Panc1 (cell line): ENCODE results near the gene VPS11. TPM values are rescaled to one million over a fixed set of nuclear protein-coding genes. Genes with fewer than 3 reads are reported as not detected.

Experiments
- ATAC-seq: fragments of 200-7000 bp; cut with Tn5 transposase; 2 replicates; pipeline ENCODE4 v1.9.1; 2020; ENCODE audit warnings: mild to moderate bottlenecking, moderate library complexity
- BruUV-seq: library from RNA; stranded (reverse); fragments of 400-500 nt; replicated peaks from 2 replicates; lab custom pipeline; 2021; lab: Mats Ljungman, UMichigan
- CTCF ChIA-PET: fragments of 300-600 bp; sonication (Branson Sonifier 250); formaldehyde crosslinking; loops from one replicate; lab custom pipeline; 2022; ENCODE audit warnings: antibody characterized with exemption; lab: Charles Lee
- POLR2A ChIA-PET: fragments of 300-600 bp; sonication (Branson Sonifier 250); formaldehyde crosslinking; loops from one replicate; lab custom pipeline; 2022; ENCODE audit warnings: antibody characterized with exemption; lab: Charles Lee
- DNase-seq: peaks from one replicate; pipeline ENCODE4 v3.0.0-alpha.2; 2010; ENCODE audit warnings: low read depth, low spot score
- H3K27ac ChIP-seq: 2 replicates; pipeline ENCODE4 v1.5.1; 2011; ENCODE audit warnings: mild to moderate bottlenecking, low read length, inconsistent platforms
- H3K27me3 ChIP-seq: fragments of 200-500 bp; sonication (Bioruptor generic); 2 replicates; pipeline ENCODE4 v1.6.0; 2014; ENCODE audit warnings: low read length, inconsistent platforms; ENCODE audit not compliant: control insufficient read depth, insufficient read depth
- H3K36me3 ChIP-seq: fragments of 200-500 bp; sonication (Bioruptor generic); 2 replicates; pipeline ENCODE4 v1.5.1; 2014; ENCODE audit warnings: inconsistent platforms, mild to moderate bottlenecking, low read length, moderate library complexity; ENCODE audit not compliant: control insufficient read depth, insufficient read depth
- H3K4me1 ChIP-seq: 2 replicates; pipeline ENCODE4 v1.5.1; 2011; ENCODE audit warnings: inconsistent platforms, mild to moderate bottlenecking, low read length, moderate library complexity; ENCODE audit not compliant: control insufficient read depth, insufficient read depth
- H3K4me3 ChIP-seq, 2 experiments: 2 replicates each; pipeline ENCODE4 v1.5.1; 2011 to 2012; ENCODE audit warnings: low read depth in 2 of 2, low read length in 2 of 2, mild to moderate bottlenecking in 2 of 2, inconsistent platforms in 1 of 2, moderate library complexity in 1 of 2
- H3K9me3 ChIP-seq: fragments of 200-500 bp; sonication (Bioruptor generic); 2 replicates; pipeline ENCODE4 v1.5.1; 2014; ENCODE audit warnings: low read depth, mild to moderate bottlenecking, inconsistent platforms, low read length, moderate library complexity; ENCODE audit not compliant: control insufficient read depth, insufficient read depth
- CTCF ChIP-seq: fragments of 450-650 bp; IDR thresholded peaks from 2 replicates; pipeline ENCODE4 v1.5.1; 2017; ENCODE audit warnings: mild to moderate bottlenecking
- POLR2AphosphoS5 ChIP-seq: IDR thresholded peaks from 2 replicates; pipeline ENCODE4 v1.6.1; 2012; ENCODE audit warnings: mild to moderate bottlenecking, low read depth, low read length, moderate library complexity
- SIN3A ChIP-seq: IDR thresholded peaks from 2 replicates; pipeline ENCODE4 v1.6.1; 2012; ENCODE audit warnings: low read depth, mild to moderate bottlenecking, low read length, moderate library complexity, borderline replicate concordance; ENCODE audit not compliant: insufficient read depth
- TCF7L2 ChIP-seq: IDR thresholded peaks from 2 replicates; pipeline ENCODE4 v1.6.1; 2011; ENCODE audit warnings: mild to moderate bottlenecking, low read depth, low read length, inconsistent platforms
- in situ Hi-C: cut with HindIII; loops from 2 replicates; pipeline ENCODE4 v1.10.0; 2016; ENCODE audit warnings: low sequenced_read_pairs, low pct_unique_long_range_greater_than_20kb
- intact Hi-C: fragments of 100-400 bp; cut with micrococcal nuclease; formaldehyde crosslinking; loops from one replicate; pipeline ENCODE4 v1.10.0; 2022; ENCODE audit not compliant: unreplicated experiment
- total RNA-seq: library from RNA; stranded (reverse); gene quantifications from one replicate; pipeline ENCODE4 v1.2.1, GENCODE V29; 2021; ENCODE audit not compliant: unreplicated experiment
- TF ChIP-seq, protein P1 (sequence below), 2 experiments: IDR thresholded peaks; 2 replicates each; pipeline ENCODE4 v1.6.1; 2011 to 2012; ENCODE audit warnings: low read depth in 2 of 2, control low read depth in 1 of 2, low read length in 1 of 2, mild to moderate bottlenecking in 1 of 2, moderate library complexity in 1 of 2; ENCODE audit not compliant: insufficient read depth in 1 of 2

The VPS11 gene
- total RNA-seq, 1 experiment from 2014 or later = 28.2 TPM

- ATAC-seq (no peak), DNase-seq (no peak)
- no peaks in the 10 kb centered on the region for H3K9me3 ChIP-seq
- CTCF ChIA-PET = no interaction called here
- no TSS peak for BruUV-seq
- intact Hi-C loops = no loop called here
- POLR2A ChIA-PET = no interaction called here
- in situ Hi-C loops = no loop called here
- H3K4me3 ChIP-seq = no peak overlapping the region
- no peaks in the 10 kb centered on the region; the same call in 1 of the 2 replicates for H3K36me3 ChIP-seq
- no peak overlapping the region for H3K27ac ChIP-seq
- TF ChIP-seq POLR2AphosphoS5 = no peak
- TF ChIP-seq, protein P1, sequence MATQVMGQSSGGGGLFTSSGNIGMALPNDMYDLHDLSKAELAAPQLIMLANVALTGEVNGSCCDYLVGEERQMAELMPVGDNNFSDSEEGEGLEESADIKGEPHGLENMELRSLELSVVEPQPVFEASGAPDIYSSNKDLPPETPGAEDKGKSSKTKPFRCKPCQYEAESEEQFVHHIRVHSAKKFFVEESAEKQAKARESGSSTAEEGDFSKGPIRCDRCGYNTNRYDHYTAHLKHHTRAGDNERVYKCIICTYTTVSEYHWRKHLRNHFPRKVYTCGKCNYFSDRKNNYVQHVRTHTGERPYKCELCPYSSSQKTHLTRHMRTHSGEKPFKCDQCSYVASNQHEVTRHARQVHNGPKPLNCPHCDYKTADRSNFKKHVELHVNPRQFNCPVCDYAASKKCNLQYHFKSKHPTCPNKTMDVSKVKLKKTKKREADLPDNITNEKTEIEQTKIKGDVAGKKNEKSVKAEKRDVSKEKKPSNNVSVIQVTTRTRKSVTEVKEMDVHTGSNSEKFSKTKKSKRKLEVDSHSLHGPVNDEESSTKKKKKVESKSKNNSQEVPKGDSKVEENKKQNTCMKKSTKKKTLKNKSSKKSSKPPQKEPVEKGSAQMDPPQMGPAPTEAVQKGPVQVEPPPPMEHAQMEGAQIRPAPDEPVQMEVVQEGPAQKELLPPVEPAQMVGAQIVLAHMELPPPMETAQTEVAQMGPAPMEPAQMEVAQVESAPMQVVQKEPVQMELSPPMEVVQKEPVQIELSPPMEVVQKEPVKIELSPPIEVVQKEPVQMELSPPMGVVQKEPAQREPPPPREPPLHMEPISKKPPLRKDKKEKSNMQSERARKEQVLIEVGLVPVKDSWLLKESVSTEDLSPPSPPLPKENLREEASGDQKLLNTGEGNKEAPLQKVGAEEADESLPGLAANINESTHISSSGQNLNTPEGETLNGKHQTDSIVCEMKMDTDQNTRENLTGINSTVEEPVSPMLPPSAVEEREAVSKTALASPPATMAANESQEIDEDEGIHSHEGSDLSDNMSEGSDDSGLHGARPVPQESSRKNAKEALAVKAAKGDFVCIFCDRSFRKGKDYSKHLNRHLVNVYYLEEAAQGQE (IDR thresholded peaks at IDR 0.05; ENCODE audit: insufficient read depth in 1 of 2, low read depth in 2 of 2, low read length in 1 of 2) = no peak
- no peaks in the 10 kb centered on the region for H3K27me3 ChIP-seq
- peaks cover 17% of the 10 kb centered on the region for H3K4me1 ChIP-seq
Measured at GRCh38 chr11:119087747-119088241, 20.2 kb downstream of the VPS11 start.

GRCh38 chr11:119088406-119088805, 20.8 kb downstream of the VPS11 start:
- H3K27ac ChIP-seq = no peak overlapping the region
- in situ Hi-C loops = no loop called here
- H3K4me3 ChIP-seq = no peak overlapping the region
- intact Hi-C loops = no loop called here
- TF ChIP-seq SIN3A (no peak), POLR2AphosphoS5 (no peak), CTCF (no peak), TCF7L2 (no peak)
- TF ChIP-seq, protein P1 (IDR thresholded peaks at IDR 0.05; ENCODE audit: insufficient read depth in 1 of 2, low read depth in 2 of 2, low read length in 1 of 2) = no peak
- H3K9me3 ChIP-seq = no peaks in the 10 kb centered on the region
- peaks cover 4% of the 10 kb centered on the region for H3K36me3 ChIP-seq
- no peaks in the 10 kb centered on the region for H3K27me3 ChIP-seq
- POLR2A ChIA-PET = no interaction called here
- CTCF ChIA-PET = interaction anchor here (0.6 kb wide), 1 partner anchor 195 kb away, joined by 3 read pairs; no protein-coding TSS in a partner anchor
- DNase-seq (no peak), ATAC-seq (no peak)
- peaks cover 23% of the 10 kb centered on the region for H3K4me1 ChIP-seq
- BruUV-seq = no TSS peak
